Effector memory CD8-positive, alpha-beta T cell (primary cell): Measurements from ENCODE around the gene STX8.
"Not testable (repeated sequence)": the region's sequence is repeated elsewhere in the genome, so short reads cannot be mapped to it uniquely, and the experiment has no call there.

Experiments used
- ATAC-seq: fragments of 150-1000 bp; cut with Tn5 transposase; replicated peaks from 2 replicates; pipeline ENCODE4 v1.10.0; 2021; ENCODE audit warnings: mild to moderate bottlenecking, moderate library complexity
- DNase-seq, 3 experiments: peaks; one replicate each; pipeline ENCODE4 v3.0.0; 2021
- H3K27ac Mint-ChIP-seq, 2 donors: one replicate each; pipeline ENCODE4 v1.8.0; 2022; ENCODE audit warnings: mild to moderate bottlenecking in 2 of 2, mixed read lengths in 2 of 2, moderate library complexity in 2 of 2
- H3K27me3 Mint-ChIP-seq, 2 donors: one replicate each; pipeline ENCODE4 v1.8.0; 2022; ENCODE audit warnings: mixed read lengths in 2 of 2
- H3K36me3 Mint-ChIP-seq: one replicate; pipeline ENCODE4 v1.8.0; 2022; ENCODE audit warnings: mild to moderate bottlenecking, moderate library complexity, mixed read lengths; ENCODE audit not compliant: insufficient read depth
- H3K4me1 Mint-ChIP-seq, 2 donors: one replicate each; pipeline ENCODE4 v1.8.0; 2022; ENCODE audit warnings: low read depth in 2 of 2, mixed read lengths in 2 of 2
- H3K4me3 Mint-ChIP-seq, 2 donors: one replicate each; pipeline ENCODE4 v1.8.0; 2022; ENCODE audit warnings: mild to moderate bottlenecking in 2 of 2, mixed read lengths in 2 of 2, moderate library complexity in 2 of 2
- H3K9me3 Mint-ChIP-seq, 2 donors: one replicate each; pipeline ENCODE4 v1.8.0; 2022; ENCODE audit warnings: mixed read lengths in 2 of 2

STX8 gene

GRCh38 chr17:9380361-9380760, 195.3 kb downstream of the STX8 start:
- ATAC-seq (no peak), DNase-seq (no peak)
- H3K9me3 Mint-ChIP-seq: no peaks in the 10 kb centered on the region
- no peaks in the 10 kb centered on the region for H3K27me3 Mint-ChIP-seq
- H3K4me1 Mint-ChIP-seq: peaks cover 0 to under 1% of the 10 kb centered on the region in 2 donors
- H3K27ac Mint-ChIP-seq: peak overlapping the region in 1 of 2 donors; percentile 60
- H3K4me3 Mint-ChIP-seq: no peak overlapping the region
- no peaks in the 10 kb centered on the region for H3K36me3 Mint-ChIP-seq

- not testable (repeated sequence) for H3K4me1 Mint-ChIP-seq, H3K27ac Mint-ChIP-seq, ATAC-seq, H3K4me3 Mint-ChIP-seq, H3K36me3 Mint-ChIP-seq, DNase-seq, H3K9me3 Mint-ChIP-seq, H3K27me3 Mint-ChIP-seq
Measured at GRCh38 chr17:9376177-9376576, 199.4 kb downstream of the STX8 start.

GRCh38 chr17:9371019-9371418, 204.6 kb downstream of the STX8 start:
- H3K4me1 Mint-ChIP-seq: peaks cover 12 to 14% of the 10 kb centered on the region in 2 donors
- no peaks in the 10 kb centered on the region for H3K9me3 Mint-ChIP-seq
- ATAC-seq (no peak), DNase-seq (no peak)
- no peak overlapping the region for H3K4me3 Mint-ChIP-seq
- H3K27ac Mint-ChIP-seq: no peak overlapping the region
- H3K27me3 Mint-ChIP-seq: no peaks in the 10 kb centered on the region
- H3K36me3 Mint-ChIP-seq: peaks cover 5% of the 10 kb centered on the region

GRCh38 chr17:9370467-9370866, 205.2 kb downstream of the STX8 start:
- no peak for DNase-seq
- no peaks in the 10 kb centered on the region for H3K27me3 Mint-ChIP-seq
- H3K36me3 Mint-ChIP-seq: peaks cover 5% of the 10 kb centered on the region
- peaks cover 12 to 15% of the 10 kb centered on the region in 2 donors for H3K4me1 Mint-ChIP-seq
- ATAC-seq: no peak
- H3K4me3 Mint-ChIP-seq: no peak overlapping the region
- no peak overlapping the region for H3K27ac Mint-ChIP-seq
- no peaks in the 10 kb centered on the region for H3K9me3 Mint-ChIP-seq

- Mint-ChIP-seq H3K4me1 (peaks cover 17 to 28% of the 10 kb centered on the region in 2 donors), H3K9me3 (no peaks in the 10 kb centered on the region)
- no peak for ATAC-seq
Measured at GRCh38 chr17:9368631-9369030, 207.0 kb downstream of the STX8 start.

GRCh38 chr17:9367156-9367555, 208.5 kb downstream of the STX8 start:
- no peak for DNase-seq
- Mint-ChIP-seq H3K36me3 (peaks cover 5% of the 10 kb centered on the region), H3K4me1 (peaks cover 17 to 28% of the 10 kb centered on the region in 2 donors), H3K4me3 (no peak overlapping the region), H3K27ac (no peak overlapping the region), H3K27me3 (no peaks in the 10 kb centered on the region), H3K9me3 (no peaks in the 10 kb centered on the region)
- no peak for ATAC-seq

More at GRCh38 chr17:9368631-9369030, 207.0 kb downstream of the STX8 start:
- peak overlapping the region in 1 of 2 donors; percentile 20 for H3K27ac Mint-ChIP-seq
- H3K27me3 Mint-ChIP-seq: no peaks in the 10 kb centered on the region
- no peak for DNase-seq
- H3K36me3 Mint-ChIP-seq: peaks cover 5% of the 10 kb centered on the region
- no peak overlapping the region for H3K4me3 Mint-ChIP-seq

- Mint-ChIP-seq H3K27me3 (no peaks in the 10 kb centered on the region), H3K27ac (peak overlapping the region in 1 of 2 donors; percentile 23), H3K4me3 (no peak overlapping the region), H3K36me3 (peaks cover 5% of the 10 kb centered on the region), H3K9me3 (no peaks in the 10 kb centered on the region), H3K4me1 (peaks cover 12 to 24% of the 10 kb centered on the region in 2 donors)
- no peak for ATAC-seq
- no peak for DNase-seq
Measured at GRCh38 chr17:9364837-9365430, 210.7 kb downstream of the STX8 start.

- DNase-seq (no peak), ATAC-seq (no peak)
- Mint-ChIP-seq H3K27ac (peak overlapping the region in 1 of 2 donors; percentile 38), H3K27me3 (no peaks in the 10 kb centered on the region), H3K36me3 (no peaks in the 10 kb centered on the region), H3K9me3 (no peaks in the 10 kb centered on the region), H3K4me1 (peaks cover 8 to 24% of the 10 kb centered on the region in 2 donors), H3K4me3 (no peak overlapping the region)
Measured at GRCh38 chr17:9363440-9364350, 211.9 kb downstream of the STX8 start.

GRCh38 chr17:9361188-9361955, 214.2 kb downstream of the STX8 start:
- peaks cover 3% of the 10 kb centered on the region for H3K36me3 Mint-ChIP-seq
- no peak overlapping the region for H3K27ac Mint-ChIP-seq
- no peaks in the 10 kb centered on the region for H3K27me3 Mint-ChIP-seq
- H3K4me1 Mint-ChIP-seq: peaks cover 5 to 20% of the 10 kb centered on the region in 2 donors
- H3K4me3 Mint-ChIP-seq: no peak overlapping the region
- no peak for DNase-seq
- ATAC-seq: no peak
- H3K9me3 Mint-ChIP-seq: no peaks in the 10 kb centered on the region

- Mint-ChIP-seq H3K27me3 (no peaks in the 10 kb centered on the region), H3K36me3 (peaks cover 3% of the 10 kb centered on the region), H3K9me3 (no peaks in the 10 kb centered on the region), H3K27ac (no peak overlapping the region), H3K4me3 (no peak overlapping the region), H3K4me1 (peaks cover 4 to 18% of the 10 kb centered on the region in 2 donors)
- no peak for ATAC-seq
- no peak for DNase-seq
Measured at GRCh38 chr17:9360677-9361081, 214.9 kb downstream of the STX8 start.

GRCh38 chr17:9356488-9356911, 219.1 kb downstream of the STX8 start:
- ATAC-seq: no peak
- H3K27me3 Mint-ChIP-seq: no peaks in the 10 kb centered on the region
- H3K9me3 Mint-ChIP-seq: no peaks in the 10 kb centered on the region
- H3K4me3 Mint-ChIP-seq: no peak overlapping the region
- H3K36me3 Mint-ChIP-seq: peaks cover 3% of the 10 kb centered on the region
- H3K4me1 Mint-ChIP-seq: peaks cover 0 to 8% of the 10 kb centered on the region in 2 donors
- DNase-seq: no peak
- peak overlapping the region in 1 of 2 donors; percentile 24 for H3K27ac Mint-ChIP-seq

GRCh38 chr17:9355846-9356245, 219.8 kb downstream of the STX8 start:
- Mint-ChIP-seq H3K9me3 (no peaks in the 10 kb centered on the region), H3K36me3 (peaks cover 6% of the 10 kb centered on the region), H3K27me3 (no peaks in the 10 kb centered on the region), H3K4me3 (no peak overlapping the region), H3K27ac (no peak overlapping the region), H3K4me1 (peaks cover 0 to 8% of the 10 kb centered on the region in 2 donors)
- DNase-seq (no peak), ATAC-seq (no peak)

- DNase-seq, H3K27ac Mint-ChIP-seq, H3K27me3 Mint-ChIP-seq, ATAC-seq, H3K4me3 Mint-ChIP-seq, H3K36me3 Mint-ChIP-seq, H3K9me3 Mint-ChIP-seq, H3K4me1 Mint-ChIP-seq: not testable (repeated sequence)
Measured at GRCh38 chr17:9355231-9355630, 220.4 kb downstream of the STX8 start.
